Naive B cell (primary cell): ENCODE measurements around the gene ICAM5. TPM values are rescaled to one million over a fixed set of nuclear protein-coding genes. Genes with fewer than 3 reads are reported as not detected.
A peak's percentile ranks its signal among the peaks of the same experiment; 100 is the strongest.

Experiments
- ATAC-seq, 2 donors: fragments of 150-1000 bp; cut with Tn5 transposase; 2 replicates each; pipeline ENCODE4 v1.10.0; 2021; ENCODE audit warnings: low read depth in 2 of 2, mild to moderate bottlenecking in 2 of 2, moderate library complexity in 2 of 2
- DNase-seq: peaks from one replicate; pipeline ENCODE4 v3.0.0; 2022
- H3K27ac Mint-ChIP-seq, 6 donors: one replicate each; pipeline ENCODE4 v1.8.0; 2020 to 2022; ENCODE audit warnings: mild to moderate bottlenecking in 6 of 6, mixed read lengths in 6 of 6, moderate library complexity in 5 of 6, inconsistent platforms in 2 of 6
- H3K27me3 Mint-ChIP-seq, 3 donors: one replicate each; pipeline ENCODE4 v1.8.0; 2021 to 2022; ENCODE audit warnings: mixed read lengths in 3 of 3, mild to moderate bottlenecking in 1 of 3
- H3K36me3 Mint-ChIP-seq, 2 donors: one replicate each; pipeline ENCODE4 v1.8.0; 2020 to 2022; ENCODE audit warnings: mixed read lengths in 2 of 2, inconsistent platforms in 1 of 2, mild to moderate bottlenecking in 1 of 2
- H3K4me1 Mint-ChIP-seq, 3 donors: one replicate each; pipeline ENCODE4 v1.8.0; 2020 to 2022; ENCODE audit warnings: mixed read lengths in 3 of 3, inconsistent platforms in 1 of 3, mild to moderate bottlenecking in 1 of 3, moderate library complexity in 1 of 3
- H3K4me3 Mint-ChIP-seq, 8 donors: one replicate each; pipeline ENCODE4 v1.8.0; 2020 to 2022; ENCODE audit warnings: mild to moderate bottlenecking in 8 of 8, mixed read lengths in 8 of 8, moderate library complexity in 8 of 8, inconsistent platforms in 2 of 8
- H3K9me3 Mint-ChIP-seq, 7 donors: one replicate each; pipeline ENCODE4 v1.8.0; 2020 to 2022; ENCODE audit warnings: mixed read lengths in 7 of 7, mild to moderate bottlenecking in 5 of 7, inconsistent platforms in 2 of 7, moderate library complexity in 1 of 7
- polyA plus RNA-seq, 6 donors: library from polyadenylated mRNA; unstranded; fragments of 300-500 nt; fragmentation: Illumina TruSeq; gene quantifications; one replicate each; pipeline ENCODE4 v1.2.3, GENCODE V29; 2021; ENCODE audit warnings: low read depth in 6 of 6

Gene ICAM5
- polyA plus RNA-seq, 6 donors from 2014 or later: not detected

DNA sequence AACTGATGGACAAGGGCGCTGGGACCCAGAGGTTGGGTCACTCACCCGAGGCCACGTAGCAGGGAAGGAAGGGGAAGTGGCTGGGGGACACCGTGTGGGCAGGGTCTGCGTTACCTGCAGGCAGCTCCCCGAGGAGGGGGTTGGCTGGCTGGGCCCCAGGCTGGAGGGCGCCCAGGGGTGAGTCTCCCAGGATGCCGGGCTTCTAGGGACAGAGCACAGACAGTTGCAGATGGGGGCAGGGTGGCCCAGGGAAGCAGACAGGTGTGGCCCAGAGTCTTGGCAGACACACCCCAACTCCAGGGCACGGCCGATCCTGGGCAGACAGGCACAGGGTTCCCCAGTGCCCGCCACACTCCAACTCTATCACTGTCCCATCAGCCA is 31.7 kb downstream of the ICAM5 start:
- ATAC-seq: no peak

DNA sequence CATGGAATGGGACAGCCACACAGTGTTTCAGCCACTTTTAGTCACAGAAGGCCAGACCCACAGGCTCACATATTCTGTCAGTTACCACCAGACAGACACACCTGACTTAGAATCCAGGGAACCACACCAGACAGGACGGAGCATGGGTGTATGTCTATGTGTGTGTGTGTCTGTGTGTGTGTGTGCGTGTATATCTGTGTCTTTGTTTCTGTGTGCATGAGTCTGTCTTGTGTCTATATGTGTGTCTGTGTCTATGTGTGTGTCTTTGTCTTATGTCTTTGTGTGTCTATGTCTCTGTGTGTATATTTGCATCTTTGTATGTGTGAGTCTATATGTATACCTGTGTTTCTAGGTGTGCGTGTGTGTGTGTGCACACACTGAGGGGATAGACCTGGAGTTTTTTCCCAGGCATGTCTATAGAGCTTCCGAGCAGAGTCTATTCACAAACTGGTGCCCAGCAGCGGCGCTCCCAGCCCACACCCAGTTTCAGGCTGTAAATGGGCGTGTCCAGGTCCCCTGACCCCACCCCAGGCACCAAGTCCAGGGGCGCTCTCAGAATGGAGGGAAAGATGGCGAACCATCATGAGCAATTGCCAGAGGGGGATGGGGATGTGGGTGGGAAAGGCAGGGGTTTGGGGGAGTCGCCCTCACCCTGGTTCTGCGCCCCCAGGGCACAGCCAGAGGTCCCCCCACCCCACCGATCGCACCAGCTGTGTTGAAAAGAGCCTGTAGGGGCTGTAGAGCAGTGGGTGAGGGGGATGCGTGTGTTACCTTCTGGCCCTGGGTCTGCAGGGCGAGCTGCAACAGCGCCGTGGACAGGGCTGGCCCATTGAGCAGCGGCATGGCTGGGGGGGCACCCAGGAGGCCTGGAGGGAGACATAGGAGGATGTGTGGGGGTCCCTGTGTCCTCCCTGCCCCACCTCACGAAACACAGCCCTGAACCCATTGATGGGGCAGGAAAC is 32.4 kb downstream of the ICAM5 start:
- H3K9me3 Mint-ChIP-seq: no peaks in the 10 kb centered on the region
- H3K4me1 Mint-ChIP-seq: peaks cover 0 to 9% (median 9%) of the 10 kb centered on the region in 3 donors
- H3K27ac Mint-ChIP-seq: peak overlapping the region in 3 of 6 donors; percentile 17 to 89 (median 59)
- DNase-seq (no peak), ATAC-seq (no peak)
- H3K36me3 Mint-ChIP-seq: peaks cover 4 to 17% of the 10 kb centered on the region in 2 donors
- no peaks in the 10 kb centered on the region for H3K27me3 Mint-ChIP-seq
- peak overlapping the region in 1 of 8 donors; percentile 9 for H3K4me3 Mint-ChIP-seq

More for the DNA sequence above, 31.7 kb downstream of the ICAM5 start:
- Mint-ChIP-seq H3K36me3 (peaks cover 4 to 17% of the 10 kb centered on the region in 2 donors), H3K27ac (no peak overlapping the region), H3K4me1 (peaks cover 5 to 13% (median 9%) of the 10 kb centered on the region in 3 donors), H3K4me3 (peak overlapping the region in 1 of 8 donors; percentile 9), H3K27me3 (no peaks in the 10 kb centered on the region), H3K9me3 (no peaks in the 10 kb centered on the region)
- no peak for DNase-seq

DNA sequence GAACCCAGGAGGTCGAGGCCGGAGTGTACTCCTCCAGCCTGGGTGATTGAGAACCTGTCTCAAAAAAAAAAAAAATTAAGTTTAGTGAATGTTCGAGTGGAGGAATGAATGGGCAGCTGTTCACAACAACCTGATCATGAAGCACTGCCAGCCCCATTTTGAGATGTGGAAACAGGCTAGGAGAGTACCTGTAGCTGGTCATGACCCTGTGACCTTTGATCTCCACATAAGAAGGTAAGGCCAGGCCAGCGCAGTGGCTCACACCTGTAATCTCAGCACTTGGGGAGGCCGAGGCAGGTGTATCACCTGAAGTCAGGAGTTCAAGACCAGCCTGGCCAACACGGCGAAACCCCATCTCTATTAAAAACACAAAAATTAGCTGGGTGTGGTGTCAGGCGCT is 36.0 kb downstream of the ICAM5 start:
- Mint-ChIP-seq H3K36me3 (peaks cover 0 to 9% of the 10 kb centered on the region in 2 donors), H3K4me1 (peaks cover 5 to 21% (median 11%) of the 10 kb centered on the region in 3 donors), H3K9me3 (no peaks in the 10 kb centered on the region), H3K4me3 (no peak overlapping the region), H3K27ac (peak overlapping the region in 1 of 6 donors; percentile 86), H3K27me3 (no peaks in the 10 kb centered on the region)
- ATAC-seq (no peak), DNase-seq (no peak)

DNA sequence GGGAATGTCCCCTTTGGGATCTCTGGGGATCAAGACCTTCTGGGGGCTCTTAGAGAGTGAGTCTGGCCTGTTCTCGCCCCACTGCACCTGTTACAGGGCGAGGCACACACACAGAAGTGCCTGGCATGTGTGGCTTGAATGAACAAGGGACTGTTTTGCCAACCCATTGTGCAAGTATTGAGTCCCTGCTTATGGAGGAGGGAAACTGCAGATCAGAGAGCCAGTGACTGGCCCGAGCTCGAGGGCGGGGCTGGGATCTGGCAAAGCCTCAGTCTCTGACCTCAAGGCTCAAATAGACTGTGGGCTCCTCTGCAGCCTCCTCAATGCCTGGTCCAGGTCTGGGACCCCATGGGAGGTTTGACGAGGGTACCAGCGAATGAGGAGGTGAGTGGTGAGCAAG is 38.0 kb downstream of the ICAM5 start:
- H3K36me3 Mint-ChIP-seq: no peaks in the 10 kb centered on the region
- H3K27me3 Mint-ChIP-seq: no peaks in the 10 kb centered on the region
- ATAC-seq: no peak
- no peak overlapping the region for H3K4me3 Mint-ChIP-seq
- peak overlapping the region in 1 of 6 donors; percentile 62 for H3K27ac Mint-ChIP-seq
- H3K4me1 Mint-ChIP-seq: peaks cover 6 to 29% (median 21%) of the 10 kb centered on the region in 3 donors
- no peaks in the 10 kb centered on the region for H3K9me3 Mint-ChIP-seq
- no peak for DNase-seq

DNA sequence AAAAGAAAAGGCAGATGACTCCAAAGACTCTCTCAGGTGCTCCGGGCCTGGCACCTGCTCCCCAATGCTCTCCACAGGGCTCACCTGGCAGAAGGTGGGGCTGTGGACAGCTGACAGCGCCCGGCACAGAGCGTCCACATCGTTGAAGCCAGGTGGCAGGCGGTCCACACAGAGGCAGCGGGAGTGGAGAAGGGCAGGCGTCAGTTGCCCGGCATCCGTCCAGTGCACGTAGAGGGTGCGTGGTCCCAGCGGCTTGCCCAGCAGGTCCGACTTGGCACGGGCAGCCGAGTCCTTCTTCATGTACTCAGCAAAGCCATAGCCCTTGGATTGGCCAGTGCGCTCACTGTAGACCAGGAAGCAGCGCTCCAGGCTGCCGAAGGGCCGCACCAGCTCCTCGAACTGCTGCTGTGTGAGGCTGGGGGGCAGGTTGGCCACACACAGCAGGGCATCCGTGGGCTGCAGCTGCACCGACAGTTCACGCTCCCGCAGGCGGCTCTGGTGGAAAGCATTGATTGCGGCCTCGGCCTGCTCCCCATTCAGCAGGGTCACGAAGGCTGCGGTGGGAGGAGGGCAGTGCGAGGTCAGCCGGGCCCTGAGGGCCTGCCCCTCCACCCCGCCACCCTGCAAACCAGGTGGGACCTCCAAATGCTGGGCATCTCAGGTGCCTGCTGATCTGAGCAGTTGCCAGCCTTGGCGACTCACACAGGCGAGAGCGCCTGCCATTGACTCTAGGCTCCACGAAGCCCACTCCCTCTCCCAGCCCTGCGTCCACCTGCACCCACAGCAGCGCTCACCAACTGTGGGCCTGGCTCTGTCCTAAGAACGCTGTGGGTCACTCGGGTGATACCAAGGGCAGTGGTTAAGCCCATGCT is 39.0 kb downstream of the ICAM5 start:
- Mint-ChIP-seq H3K27ac (no peak overlapping the region), H3K4me3 (no peak overlapping the region), H3K4me1 (peaks cover 14 to 30% (median 29%) of the 10 kb centered on the region in 3 donors), H3K36me3 (no peaks in the 10 kb centered on the region), H3K27me3 (no peaks in the 10 kb centered on the region), H3K9me3 (no peaks in the 10 kb centered on the region)
- DNase-seq (no peak), ATAC-seq (no peak)

DNA sequence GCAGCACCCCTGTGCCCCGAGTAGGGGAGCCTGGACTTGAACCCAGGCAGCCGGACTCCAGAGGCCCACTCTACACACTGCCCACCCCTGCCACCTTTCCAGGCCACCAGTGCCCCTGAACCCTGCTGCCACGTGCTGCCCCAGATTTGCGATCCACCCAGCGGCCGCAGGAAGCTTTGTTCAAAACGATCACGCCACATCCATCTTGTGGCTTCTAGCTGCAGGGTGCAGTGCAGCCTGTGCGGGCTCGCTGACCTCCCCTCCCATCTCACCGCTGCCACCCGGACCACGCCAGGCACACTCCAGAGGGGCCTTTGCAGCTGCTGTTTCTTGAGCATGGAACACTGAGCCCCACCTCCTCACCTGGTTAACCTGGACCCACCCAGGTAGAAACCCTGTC is 39.8 kb downstream of the ICAM5 start:
- ATAC-seq: no peak
- Mint-ChIP-seq H3K4me3 (peak overlapping the region in 2 of 8 donors; percentile 10 to 44), H3K4me1 (peaks cover 15 to 36% (median 36%) of the 10 kb centered on the region in 3 donors), H3K36me3 (no peaks in the 10 kb centered on the region), H3K27ac (peak overlapping the region in 1 of 6 donors; percentile 88), H3K27me3 (no peaks in the 10 kb centered on the region), H3K9me3 (no peaks in the 10 kb centered on the region)
- no peak for DNase-seq

DNA sequence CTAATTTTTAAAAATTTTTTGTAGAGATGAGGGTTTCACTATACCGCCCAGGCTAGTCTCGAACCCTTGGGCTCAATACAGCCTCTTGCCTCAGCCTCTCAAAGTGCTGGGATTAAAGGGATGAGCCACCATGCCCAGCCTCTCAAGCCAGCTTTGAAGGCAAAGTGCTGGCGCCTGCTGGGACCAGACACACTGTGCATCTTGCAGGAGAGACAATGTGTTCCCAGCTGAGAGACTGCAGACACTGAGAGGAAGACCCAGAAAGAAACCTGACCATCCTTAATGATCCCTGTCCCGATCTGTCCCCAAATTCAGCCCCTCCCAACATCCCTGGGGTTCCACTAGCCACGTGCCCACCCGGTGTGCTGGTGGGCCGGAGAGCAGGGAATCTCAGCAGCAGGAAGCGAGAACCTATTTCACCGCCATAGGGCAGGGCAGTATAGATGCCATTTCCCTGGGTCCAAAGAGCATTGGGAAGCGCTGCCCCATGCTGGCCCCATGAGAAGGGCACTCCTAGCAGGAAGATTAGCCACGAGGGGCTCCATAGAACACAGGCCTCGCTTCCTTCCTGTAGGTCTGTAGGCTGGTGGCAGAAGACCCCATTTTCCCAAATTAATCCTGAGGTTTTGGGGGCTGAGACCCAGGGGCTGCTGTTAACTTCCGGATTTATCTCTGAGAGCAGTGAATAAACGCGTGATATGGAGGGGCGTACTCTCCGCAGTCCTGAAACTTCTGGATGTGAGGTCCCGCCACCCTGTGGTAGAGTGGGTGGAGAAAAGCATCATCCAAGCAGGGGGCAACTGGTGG is 42.6 kb downstream of the ICAM5 start:
- DNase-seq (no peak), ATAC-seq (no peak)
- Mint-ChIP-seq H3K9me3 (no peaks in the 10 kb centered on the region), H3K4me3 (peak overlapping the region; percentile 94 to 99 (median 97)), H3K27ac (peak overlapping the region; percentile 92 to 98 (median 96)), H3K4me1 (peaks cover 15 to 48% (median 46%) of the 10 kb centered on the region in 3 donors), H3K27me3 (no peaks in the 10 kb centered on the region), H3K36me3 (no peaks in the 10 kb centered on the region)

DNA sequence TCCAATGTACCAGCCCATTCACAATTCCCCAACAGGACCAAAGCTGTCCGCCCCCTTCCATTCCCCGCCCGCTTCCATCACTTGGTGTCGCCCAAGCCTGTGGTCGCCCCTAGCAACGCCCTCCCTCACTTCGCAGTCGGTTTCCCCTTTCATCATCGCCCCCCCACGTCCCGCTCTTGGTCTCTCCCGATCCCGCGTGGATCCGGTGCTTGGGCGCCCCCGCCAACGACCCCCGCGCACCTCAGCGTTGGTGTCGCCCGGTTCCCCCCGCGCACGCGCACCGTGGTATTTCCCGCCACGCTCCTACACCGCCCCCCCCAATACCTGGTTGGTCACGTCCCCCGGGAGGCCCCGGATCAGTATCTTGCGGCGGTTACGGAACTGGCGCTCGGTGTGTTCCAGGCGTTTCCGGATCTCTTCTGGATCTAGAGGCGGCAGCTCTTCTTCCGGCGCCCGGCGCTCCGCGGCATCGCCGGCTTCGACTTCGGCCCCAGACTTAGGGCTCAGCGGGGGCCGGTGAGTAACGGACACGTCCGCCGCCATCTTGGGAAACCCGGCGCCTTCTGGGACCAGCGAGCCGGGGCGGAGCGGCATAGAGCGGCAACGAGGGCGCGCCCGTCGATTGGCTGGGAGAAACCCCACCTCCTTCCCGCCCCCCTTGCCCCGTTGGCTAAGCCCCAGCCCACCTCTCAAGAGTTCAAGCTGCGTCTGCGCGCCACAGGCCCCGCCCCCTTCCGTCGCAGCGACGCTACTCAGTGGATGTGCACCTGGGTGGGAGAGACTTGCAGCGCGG is 43.4 kb downstream of the ICAM5 start, which contains the start of gene RAVER1:
Gene RAVER1, minus strand, starts transcription at position 565 of the 793 bp plus-strand sequence. Its CDS starts 22 bp downstream, at position 543.
- H3K9me3 Mint-ChIP-seq: no peaks in the 10 kb centered on the region
- no peaks in the 10 kb centered on the region for H3K36me3 Mint-ChIP-seq
- ATAC-seq (peak; percentile 90 to 91), DNase-seq (peak; percentile 96)
- peak within 1 kb of the TSS; percentile 92 to 98 (median 96) for H3K27ac Mint-ChIP-seq
- H3K4me3 Mint-ChIP-seq: peak within 1 kb of the TSS; percentile 94 to 99 (median 97)
- no peaks in the 10 kb centered on the region for H3K27me3 Mint-ChIP-seq
- peaks cover 15 to 48% (median 48%) of the 10 kb centered on the region in 3 donors for H3K4me1 Mint-ChIP-seq

DNA sequence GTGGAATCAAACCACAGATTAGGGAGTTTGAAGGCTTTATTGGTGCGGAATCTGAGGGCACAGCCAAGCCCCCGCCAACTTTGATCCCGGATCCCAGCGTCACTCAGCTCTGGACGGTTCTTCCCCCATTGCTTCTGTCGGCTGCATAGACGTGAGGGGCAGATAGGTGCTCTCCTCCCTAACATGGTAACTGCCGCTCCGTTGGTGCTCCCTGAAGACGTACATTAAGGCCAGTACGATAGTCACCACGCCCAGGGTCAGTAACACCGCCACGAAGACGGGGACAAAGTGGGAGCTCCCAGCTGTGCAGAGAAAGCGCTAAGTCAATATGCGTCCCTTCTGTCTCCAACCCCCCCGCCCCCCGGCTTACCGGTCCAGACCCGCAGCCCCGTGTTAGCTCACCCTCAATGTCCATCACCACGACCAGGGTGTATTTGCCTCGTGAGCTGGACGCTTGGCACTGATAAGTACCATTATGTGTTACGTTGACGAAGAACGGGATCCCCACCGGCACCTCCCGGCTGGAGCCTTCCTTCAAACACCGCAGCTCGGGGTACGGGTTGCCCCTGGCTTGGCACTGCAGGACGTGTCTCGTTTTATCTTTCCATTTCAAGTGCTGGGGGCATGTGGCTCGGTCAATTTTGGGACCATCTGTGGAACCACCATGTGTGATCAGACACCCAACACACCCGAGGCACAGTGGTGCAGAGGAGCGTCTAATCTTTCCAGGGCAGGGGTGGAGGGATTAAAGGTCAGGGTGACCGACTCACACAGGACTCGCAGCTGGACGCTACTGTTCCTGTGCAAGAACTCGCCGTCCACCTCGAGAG is 44.2 kb downstream of the ICAM5 start:
- DNase-seq (no peak), ATAC-seq (no peak)
- peaks cover 23 to 56% (median 56%) of the 10 kb centered on the region in 3 donors for H3K4me1 Mint-ChIP-seq
- no peaks in the 10 kb centered on the region for H3K27me3 Mint-ChIP-seq
- no peaks in the 10 kb centered on the region for H3K36me3 Mint-ChIP-seq
- H3K4me3 Mint-ChIP-seq: peak overlapping the region; percentile 94 to 99 (median 97)
- H3K27ac Mint-ChIP-seq: peak overlapping the region; percentile 92 to 98 (median 96)
- no peaks in the 10 kb centered on the region for H3K9me3 Mint-ChIP-seq

DNA sequence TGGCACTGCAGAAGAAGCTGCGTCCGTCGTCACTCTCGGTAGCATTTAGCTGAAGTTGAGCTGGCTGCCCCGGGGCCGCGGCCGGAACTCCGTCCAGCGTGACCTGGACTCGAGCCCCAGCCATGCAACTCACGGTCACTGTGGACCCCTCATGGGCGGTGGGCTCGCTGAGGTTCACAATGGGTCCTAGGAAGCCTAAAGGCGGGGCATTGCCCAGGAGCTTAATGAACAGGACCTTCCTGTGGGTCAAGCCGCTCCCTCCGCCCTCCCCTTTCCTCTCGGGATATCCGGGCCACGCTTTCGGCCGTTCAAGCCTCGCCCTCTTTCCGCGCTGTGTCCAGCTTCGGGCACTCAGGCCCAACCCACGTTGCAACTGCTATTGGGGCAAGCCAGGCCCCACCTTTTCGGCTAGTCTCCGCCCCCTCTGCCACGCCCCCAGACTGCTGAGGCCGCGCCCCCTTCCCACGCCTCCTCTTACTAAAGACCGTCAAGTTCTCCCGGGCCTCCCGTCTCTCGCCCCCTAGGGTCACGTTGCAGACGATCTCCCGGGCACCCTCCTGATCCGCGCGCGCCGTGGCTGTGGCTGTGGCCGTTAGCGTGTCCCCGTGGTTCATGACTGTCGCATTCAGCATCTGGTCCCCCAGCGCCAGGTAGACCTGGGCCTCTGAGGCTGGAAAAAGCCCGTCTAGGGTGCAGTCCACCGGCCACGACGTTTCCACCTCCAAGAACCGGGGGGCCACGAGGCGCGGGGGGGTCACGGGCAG is 45.0 kb downstream of the ICAM5 start:
- no peak for ATAC-seq
- Mint-ChIP-seq H3K36me3 (no peaks in the 10 kb centered on the region), H3K27me3 (no peaks in the 10 kb centered on the region), H3K4me1 (peaks cover 31 to 63% (median 60%) of the 10 kb centered on the region in 3 donors), H3K27ac (peak overlapping the region in 3 of 6 donors; percentile 27 to 36 (median 29)), H3K9me3 (no peaks in the 10 kb centered on the region), H3K4me3 (peak overlapping the region in 5 of 8 donors; percentile 26 to 96 (median 54))
- no peak for DNase-seq
